ENCODE results near the gene H1-8.
"Not testable (repeated sequence)": the region's sequence is repeated elsewhere in the genome, so short reads cannot be mapped to it uniquely, and the experiment has no call there.

Gene H1-8

GRCh38 chr3:129533406-129533805 lies 9.6 kb upstream of the H1-8 start:
- DNase-seq (ENCODE audit: low spot score), result no peak

- DNase-seq (ENCODE audit: low spot score), result no peak
Measured at GRCh38 chr3:129534428-129535027, 8.4 kb upstream of the H1-8 start.

DNA sequence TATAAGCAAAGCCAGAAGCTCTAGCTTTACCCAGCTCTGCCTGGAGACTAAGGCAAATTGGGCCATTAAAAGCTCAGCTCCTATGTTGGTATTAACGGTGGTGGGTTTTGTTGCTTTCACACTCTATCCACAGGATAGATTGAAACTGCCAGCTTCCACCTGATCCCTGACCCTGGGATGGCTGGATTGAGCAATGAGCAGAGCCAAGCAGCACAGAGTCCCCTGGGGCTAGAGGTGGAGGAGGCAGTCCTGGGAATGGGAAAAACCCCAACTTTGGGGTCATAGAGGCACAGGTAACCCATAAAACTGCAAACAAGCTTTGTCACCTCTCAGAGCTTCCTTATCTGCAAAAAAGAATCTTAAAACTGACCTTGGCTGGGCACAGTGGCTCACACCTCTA lies 7.9 kb upstream of the H1-8 start:
- DNase-seq (ENCODE audit: low spot score), result no peak

- DNase-seq (ENCODE audit: low spot score), result no peak
Measured at GRCh38 chr3:129536374-129536667, 6.7 kb upstream of the H1-8 start.

DNA sequence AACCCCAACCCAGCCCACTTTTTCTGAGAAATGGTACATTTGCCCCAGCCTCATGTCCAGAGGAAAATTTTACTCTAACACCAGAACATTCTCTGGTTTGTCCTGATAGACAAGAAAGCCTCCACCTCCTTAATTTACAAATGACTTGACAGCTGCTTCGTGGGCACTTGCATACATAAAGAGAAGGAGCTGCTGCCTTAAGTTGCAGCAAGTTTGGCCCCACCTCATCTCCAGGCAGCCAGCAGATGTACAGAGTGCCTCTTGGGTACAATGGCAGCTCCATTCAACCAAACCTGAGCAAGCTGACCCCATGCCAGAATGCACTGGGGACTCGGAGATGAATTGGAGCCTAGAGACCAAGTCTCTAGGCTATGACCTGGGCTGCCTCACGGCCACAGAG lies 6.2 kb upstream of the H1-8 start:
- DNase-seq (ENCODE audit: low spot score), result no peak

DNA sequence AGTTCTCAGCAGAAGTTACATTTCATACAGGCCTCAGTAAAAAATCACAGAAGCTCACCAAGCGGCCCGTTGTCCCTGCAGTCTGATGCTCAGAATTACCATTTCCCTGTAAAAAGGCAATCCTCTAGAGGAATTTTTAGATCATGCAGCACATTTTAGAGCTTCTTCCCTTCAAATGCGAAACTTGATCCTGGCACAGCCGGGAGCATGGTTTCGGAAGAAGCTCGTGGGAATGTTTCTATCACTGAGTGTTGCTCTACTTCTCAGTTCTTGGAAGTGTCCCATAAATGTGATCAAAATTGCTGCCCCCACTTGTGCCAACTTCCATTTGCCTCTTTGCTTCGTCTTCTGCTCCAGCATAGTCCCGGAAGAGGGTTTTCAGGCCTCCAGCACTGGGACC lies 3.8 kb upstream of the H1-8 start:
- DNase-seq (ENCODE audit: low spot score), result no peak

- no peak for DNase-seq (ENCODE audit: low spot score)
Measured at GRCh38 chr3:129540776-129541516, 2.0 kb upstream of the H1-8 start.

DNA sequence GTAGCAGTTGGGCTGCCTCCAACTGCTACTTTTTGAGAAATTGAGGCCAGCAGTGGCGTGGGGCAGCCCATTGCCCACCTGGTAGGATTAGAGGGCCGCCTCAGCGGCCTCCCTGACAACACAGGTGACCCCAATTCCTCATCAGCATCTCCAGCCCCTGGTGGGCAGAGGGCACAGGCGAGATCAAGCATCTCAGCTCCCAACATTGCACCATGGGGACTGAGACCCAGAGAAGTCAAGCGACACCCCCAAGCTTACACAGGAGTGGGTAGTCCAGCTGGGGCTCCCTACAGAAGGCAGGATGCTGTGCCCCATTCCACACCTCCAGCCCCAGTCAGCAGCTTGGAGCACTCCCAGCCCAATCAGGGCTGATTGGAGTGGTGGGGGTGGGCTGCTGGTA lies 228 bp upstream of the H1-8 start:
- DNase-seq (ENCODE audit: low spot score), result no peak

DNA sequence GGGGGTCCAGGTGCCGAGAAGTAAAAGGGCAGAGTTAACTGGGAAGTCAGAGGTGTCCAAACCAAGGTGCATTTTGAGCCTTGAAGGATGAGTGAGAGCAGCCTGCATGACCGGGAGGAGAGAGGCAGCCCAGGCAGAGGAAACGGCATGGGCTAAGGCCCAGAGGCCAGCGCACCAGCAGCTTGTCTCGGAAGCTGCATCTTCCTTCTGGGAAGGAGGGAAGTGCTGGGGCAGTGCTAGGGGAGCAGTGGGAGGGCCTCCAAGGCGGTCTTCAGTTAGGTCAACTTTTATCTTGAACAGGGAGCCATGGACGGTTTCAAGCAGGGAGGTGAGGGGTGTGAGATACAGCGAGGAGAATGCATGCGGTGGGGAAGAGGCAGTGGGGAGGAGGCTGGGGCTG lies 1.0 kb downstream of the H1-8 start:
- no peak for DNase-seq (ENCODE audit: low spot score)

GRCh38 chr3:129545951-129546350 lies 3.0 kb downstream of the H1-8 start:
- not testable (repeated sequence) for DNase-seq (ENCODE audit: low spot score)

DNA sequence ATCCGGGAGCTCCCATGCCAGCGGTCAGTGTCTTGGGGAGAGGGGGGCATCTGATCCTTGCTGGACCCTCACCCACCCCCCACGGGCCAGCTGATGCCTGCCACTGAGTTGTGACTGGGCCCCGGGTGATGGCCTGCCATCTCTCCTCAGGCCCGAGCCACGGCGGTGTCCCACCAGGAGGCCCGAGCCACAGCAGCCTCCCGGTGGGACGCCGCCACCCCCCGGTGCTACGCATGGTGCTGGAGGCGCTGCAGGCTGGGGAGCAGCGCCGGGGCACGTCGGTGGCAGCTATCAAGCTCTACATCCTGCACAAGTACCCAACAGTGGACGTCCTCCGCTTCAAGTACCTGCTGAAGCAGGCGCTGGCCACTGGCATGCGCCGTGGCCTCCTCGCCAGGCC lies 4.3 kb downstream of the H1-8 start:
- DNase-seq (ENCODE audit: low spot score), result no peak

GRCh38 chr3:129548104-129548965 lies 5.4 kb downstream of the H1-8 start:
- DNase-seq (ENCODE audit: low spot score), result no peak

DNA sequence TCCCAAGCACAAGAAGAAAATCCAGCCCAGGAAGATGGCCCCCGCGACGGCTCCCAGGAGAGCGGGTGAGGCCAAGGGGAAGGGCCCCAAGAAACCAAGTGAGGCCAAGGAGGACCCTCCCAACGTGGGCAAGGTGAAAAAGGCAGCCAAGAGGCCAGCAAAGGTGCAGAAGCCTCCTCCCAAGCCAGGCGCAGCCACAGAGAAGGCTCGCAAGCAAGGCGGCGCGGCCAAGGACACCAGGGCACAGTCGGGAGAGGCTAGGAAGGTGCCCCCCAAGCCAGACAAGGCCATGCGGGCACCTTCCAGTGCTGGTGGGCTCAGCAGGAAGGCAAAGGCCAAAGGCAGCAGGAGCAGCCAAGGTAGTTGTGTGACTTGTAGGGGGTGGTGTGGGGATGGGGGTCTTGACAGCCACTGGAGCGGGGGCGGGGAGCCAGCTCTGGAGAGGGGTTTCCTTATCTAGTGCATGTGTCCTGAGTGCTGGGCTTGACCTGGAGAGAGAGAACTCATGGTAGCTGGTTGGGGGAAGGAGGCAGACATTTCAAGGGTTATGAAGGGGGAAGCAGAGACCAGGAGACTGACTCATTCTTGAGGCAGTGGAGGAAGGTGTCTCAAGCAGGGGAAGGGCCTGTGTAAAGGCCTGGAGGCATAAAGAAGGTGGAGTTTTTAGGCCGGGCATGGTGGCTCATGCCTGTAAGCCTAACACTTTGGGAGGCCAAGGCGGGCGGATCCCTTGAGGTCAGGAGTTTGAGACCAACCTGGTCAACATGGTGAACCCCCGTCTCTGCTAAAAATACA lies 6.2 kb downstream of the H1-8 start:
- DNase-seq (ENCODE audit: low spot score), result no peak

GRCh38 chr3:129549805-129550204 lies 6.8 kb downstream of the H1-8 start:
- DNase-seq (ENCODE audit: low spot score), result no peak

DNA sequence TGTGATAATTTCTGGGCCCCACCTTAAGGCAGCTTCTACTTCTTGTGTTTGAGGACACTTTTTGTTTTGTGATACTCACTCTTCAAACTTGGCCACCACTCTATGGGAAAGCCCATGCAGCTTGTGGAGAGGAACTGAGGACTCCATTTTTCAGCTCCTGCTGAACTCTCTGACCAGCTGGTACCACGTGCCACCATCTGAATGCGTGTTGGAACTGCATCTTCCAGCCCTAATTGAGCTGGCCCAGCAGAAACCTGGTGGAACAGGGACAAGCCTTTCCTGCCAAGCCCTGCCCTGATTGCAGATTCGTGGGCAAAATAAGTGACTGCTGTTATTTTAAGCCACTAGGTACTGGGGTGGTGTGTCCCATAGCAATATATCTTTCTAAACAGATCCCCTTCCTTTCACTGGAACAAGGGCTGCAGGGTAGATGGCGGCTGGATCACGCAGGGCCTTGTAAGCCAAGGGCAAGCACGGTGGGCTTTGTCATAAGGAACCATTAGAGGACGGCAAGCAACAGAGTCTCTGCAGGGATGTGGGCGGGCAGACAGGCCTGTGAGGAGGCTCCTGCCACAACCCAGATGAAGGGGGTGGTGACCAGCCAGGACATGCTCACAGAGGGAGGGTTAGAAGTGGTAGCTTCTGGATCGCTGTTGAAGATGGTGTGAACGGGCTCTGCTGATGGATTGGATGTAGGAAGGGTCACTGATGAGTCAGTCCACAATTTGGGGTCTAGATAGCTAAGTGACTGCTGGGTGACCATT lies 9.5 kb downstream of the H1-8 start:
- no peak for DNase-seq (ENCODE audit: low spot score)

DNA sequence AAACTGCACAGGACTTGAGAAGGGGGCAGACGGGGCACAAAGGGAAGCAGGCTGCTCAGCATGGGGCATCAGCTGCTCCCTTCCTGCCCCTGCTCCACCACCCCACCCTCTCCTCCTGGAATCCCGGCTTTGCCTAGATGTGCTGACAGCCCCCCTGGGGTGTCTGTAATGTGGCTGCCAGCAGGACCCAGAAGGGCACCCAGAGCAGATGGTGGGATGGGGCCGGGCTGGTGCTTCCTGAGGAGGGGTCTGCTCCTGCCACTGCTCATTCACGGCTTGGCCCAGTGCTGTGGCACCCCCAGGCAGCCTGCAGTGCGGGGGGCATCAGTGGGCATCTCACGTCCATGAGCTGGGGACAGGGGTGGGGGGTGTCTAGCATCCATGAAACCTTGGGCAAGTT lies 10.2 kb downstream of the H1-8 start:
- no peak for DNase-seq (ENCODE audit: low spot score)

- no peak for DNase-seq (ENCODE audit: low spot score)
Measured at GRCh38 chr3:129553719-129554118, 10.7 kb downstream of the H1-8 start.

- DNase-seq (ENCODE audit: low spot score), result no peak
Measured at GRCh38 chr3:129554356-129555152, 11.6 kb downstream of the H1-8 start.

DNA sequence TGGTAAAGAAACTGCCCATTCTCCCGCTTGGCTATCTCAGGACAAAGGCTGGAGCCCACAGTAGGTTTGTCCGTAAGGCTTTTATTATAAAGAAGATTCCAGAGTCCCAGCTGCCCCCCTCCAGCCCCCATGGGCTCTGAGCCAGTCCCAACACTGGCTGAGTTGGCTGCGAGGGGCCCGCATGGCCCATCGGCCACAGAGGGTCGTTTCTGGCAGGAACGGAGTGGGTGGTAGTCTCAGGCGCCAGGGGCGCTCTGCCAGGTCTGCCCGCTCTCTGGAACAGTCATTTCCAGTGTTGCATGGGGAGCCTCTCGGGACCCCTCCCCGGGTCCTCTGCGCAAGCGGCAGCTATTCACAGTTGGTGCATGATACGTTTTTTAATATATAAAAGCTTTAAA lies 12.2 kb downstream of the H1-8 start:
- DNase-seq (ENCODE audit: low spot score), result no peak

DNA sequence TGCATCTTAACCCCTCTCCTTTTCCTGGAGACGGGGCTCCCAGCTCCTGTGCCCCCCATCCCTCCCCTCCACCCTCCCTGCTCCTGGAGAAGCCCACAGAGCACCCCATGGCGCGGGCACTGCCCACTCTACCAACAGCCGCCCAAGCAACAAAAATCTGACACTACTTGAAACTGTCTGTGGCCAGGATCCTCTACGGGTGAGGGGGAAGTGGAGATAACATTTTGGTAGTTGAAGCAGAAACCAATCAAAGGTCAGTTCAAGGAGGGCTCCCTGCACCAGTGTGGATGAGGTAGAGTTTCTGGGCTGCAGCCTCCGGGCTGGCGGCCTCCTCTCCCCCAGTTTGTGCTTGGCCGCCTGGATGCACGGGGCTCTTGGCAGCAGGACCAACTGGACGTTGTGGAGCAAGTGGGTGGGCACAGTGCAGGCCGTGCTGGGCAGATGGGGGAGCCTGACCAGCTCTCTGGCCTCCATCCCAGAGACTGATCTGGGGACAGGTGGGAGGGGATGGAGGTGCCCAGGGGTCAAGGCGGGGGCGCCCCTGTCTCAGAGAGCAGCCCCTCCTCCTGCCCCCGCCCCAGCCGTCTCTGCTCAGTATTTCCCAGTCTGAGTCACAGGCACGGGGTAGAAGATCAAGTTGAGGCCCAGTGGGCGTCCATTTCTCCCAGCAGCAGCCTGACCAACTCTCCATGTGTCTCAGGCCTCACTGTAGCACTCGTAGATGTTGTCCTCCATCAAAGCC lies 12.8 kb downstream of the H1-8 start:
- no peak for DNase-seq (ENCODE audit: low spot score)
